Heart left ventricle (tissue), 13 donors: ENCODE data around the gene HPSE2.

Source experiments
- CTCF ChIP-seq, 12 donors: fragments of 200-600 bp; sonication (generic) in 4 of 12; IDR thresholded peaks; one replicate each; pipeline versions ENCODE4 v1.5.0 to v1.8.0; 2018 to 2022; ENCODE audit warnings: antibody characterized with exemption in 12 of 12, mild to moderate bottlenecking in 5 of 12
- POLR2A ChIP-seq, 2 donors: fragments of 450-650 bp; IDR thresholded peaks; one replicate each; pipeline ENCODE4 v1.6.1; 2017; ENCODE audit warnings: antibody characterized with exemption in 2 of 2, mild to moderate bottlenecking in 2 of 2, moderate library complexity in 2 of 2
- donor health status: ischemic (EF 13 %, LVEDD 7.1; RV severe dilation, severe dysfunction).
- donor health status: DM: no; HTN: yes; CAD: no.
- donor health status: DM: no; HTN: no; CAD: no.
- donor health status: ischemic (EF 25% LVEDD 6.9; RV normal size, moderate dysfunction).
- donor health status: ischemic (EF 25% LVEDD 5.7; RV mildly dilated, moderate dysfunction).
- donor health status: ischemic (EF 35%, LVEDD 5.7; RV mildly dilated, moderate dysfunction).
- donor health status: nonischemic (EF 11% LVEDD 7.7; RV severe dilation, severe dysfunction).
- donor health status: DM: yes; HTN: yes; CAD: no.
- donor health status: PGD.
- donor health status: ischemic (EF 29% LVEDD 5.4; RV normal size, mild dysfunction).
- donor health status: nonischemic (EF 23%, LVEDD 6.1; RV moderate dilation, normal function).

GRCh38 chr10:98619446-98619845 is 616.2 kb downstream of the HPSE2 start:
- TF ChIP-seq CTCF (IDR thresholded peaks at IDR 0.05), result no peak
- TF ChIP-seq POLR2A (IDR thresholded peaks at IDR 0.05), result no peak
